ENCODE data around the gene MAP3K4. TPM values are rescaled to one million over a fixed set of nuclear protein-coding genes. Genes with fewer than 3 reads are reported as not detected.
A peak's percentile ranks its signal among the peaks of the same experiment; 100 is the strongest.

Gene MAP3K4
- total and polyA plus RNA-seq, 12 donors, result 11.9 to 37.0 (median 18.8) TPM

- intact Hi-C loops (cut with DNase I), result no loop called here
- H3K4me1 ChIP-seq (replicated peaks in 1 of 2), result no peaks in the 10 kb centered on the region
- peak overlapping the region in 1 of 5 donors; percentile 21 for H3K27ac ChIP-seq
- no peak overlapping the region for H3K4me3 ChIP-seq
- TF ChIP-seq POLR2A (IDR thresholded peaks at IDR 0.05), result no peak
- TF ChIP-seq, protein P1, sequence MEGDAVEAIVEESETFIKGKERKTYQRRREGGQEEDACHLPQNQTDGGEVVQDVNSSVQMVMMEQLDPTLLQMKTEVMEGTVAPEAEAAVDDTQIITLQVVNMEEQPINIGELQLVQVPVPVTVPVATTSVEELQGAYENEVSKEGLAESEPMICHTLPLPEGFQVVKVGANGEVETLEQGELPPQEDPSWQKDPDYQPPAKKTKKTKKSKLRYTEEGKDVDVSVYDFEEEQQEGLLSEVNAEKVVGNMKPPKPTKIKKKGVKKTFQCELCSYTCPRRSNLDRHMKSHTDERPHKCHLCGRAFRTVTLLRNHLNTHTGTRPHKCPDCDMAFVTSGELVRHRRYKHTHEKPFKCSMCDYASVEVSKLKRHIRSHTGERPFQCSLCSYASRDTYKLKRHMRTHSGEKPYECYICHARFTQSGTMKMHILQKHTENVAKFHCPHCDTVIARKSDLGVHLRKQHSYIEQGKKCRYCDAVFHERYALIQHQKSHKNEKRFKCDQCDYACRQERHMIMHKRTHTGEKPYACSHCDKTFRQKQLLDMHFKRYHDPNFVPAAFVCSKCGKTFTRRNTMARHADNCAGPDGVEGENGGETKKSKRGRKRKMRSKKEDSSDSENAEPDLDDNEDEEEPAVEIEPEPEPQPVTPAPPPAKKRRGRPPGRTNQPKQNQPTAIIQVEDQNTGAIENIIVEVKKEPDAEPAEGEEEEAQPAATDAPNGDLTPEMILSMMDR (IDR thresholded peaks at IDR 0.05), result no peak
- peak in 1 of 7 donors; percentile 15 for DNase-seq
- no peaks in the 10 kb centered on the region for H3K9me3 ChIP-seq (replicated peaks in 1 of 3)
- WGBS, 4 donors, result 94 to 97% (median 94%) methylated on average over 9 to 16 of the region's 16 CpGs
- peaks cover 0 to 3% of the 10 kb centered on the region in 2 donors for H3K36me3 ChIP-seq (replicated peaks in 1 of 2)
- no peaks in the 10 kb centered on the region for H3K27me3 ChIP-seq
Measured at GRCh38 chr6:161161889-161162624, 170.5 kb downstream of the MAP3K4 start.

DNA sequence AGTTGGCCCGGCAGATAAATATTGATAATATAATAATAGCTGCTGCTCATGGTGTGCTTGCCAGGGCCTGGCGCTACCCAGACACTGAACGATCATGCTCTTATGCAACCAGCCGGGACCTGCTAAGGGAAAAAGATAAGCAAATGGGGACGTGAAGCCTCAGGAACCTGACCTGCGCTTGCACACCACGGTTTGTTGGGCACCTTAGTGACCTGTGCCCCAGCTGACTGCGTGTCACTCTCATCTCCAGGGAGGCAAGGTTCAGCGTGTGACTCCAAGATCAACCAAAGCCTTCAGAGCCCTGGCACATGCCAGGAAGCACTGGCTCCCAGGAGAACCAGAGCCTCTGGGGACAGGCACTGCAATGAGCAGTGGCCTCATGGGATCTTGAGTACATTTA lies 171.2 kb downstream of the MAP3K4 start:
- peaks cover 0 to 3% of the 10 kb centered on the region in 2 donors for H3K36me3 ChIP-seq (replicated peaks in 1 of 2)
- no peaks in the 10 kb centered on the region for H3K27me3 ChIP-seq
- peak overlapping the region in 1 of 5 donors; percentile 21 for H3K27ac ChIP-seq
- WGBS, 4 donors, result 85 to 90% (median 89%) methylated on average over 9 of the region's 9 CpGs
- peak in 1 of 7 donors; percentile 78 for DNase-seq
- TF ChIP-seq, protein P1 (IDR thresholded peaks at IDR 0.05), result no peak
- TF ChIP-seq POLR2A (IDR thresholded peaks at IDR 0.05), result no peak
- no peaks in the 10 kb centered on the region for H3K4me1 ChIP-seq (replicated peaks in 1 of 2)
- no peak overlapping the region for H3K4me3 ChIP-seq
- intact Hi-C loops (cut with DNase I), result no loop called here
- H3K9me3 ChIP-seq (replicated peaks in 1 of 3), result no peaks in the 10 kb centered on the region

DNA sequence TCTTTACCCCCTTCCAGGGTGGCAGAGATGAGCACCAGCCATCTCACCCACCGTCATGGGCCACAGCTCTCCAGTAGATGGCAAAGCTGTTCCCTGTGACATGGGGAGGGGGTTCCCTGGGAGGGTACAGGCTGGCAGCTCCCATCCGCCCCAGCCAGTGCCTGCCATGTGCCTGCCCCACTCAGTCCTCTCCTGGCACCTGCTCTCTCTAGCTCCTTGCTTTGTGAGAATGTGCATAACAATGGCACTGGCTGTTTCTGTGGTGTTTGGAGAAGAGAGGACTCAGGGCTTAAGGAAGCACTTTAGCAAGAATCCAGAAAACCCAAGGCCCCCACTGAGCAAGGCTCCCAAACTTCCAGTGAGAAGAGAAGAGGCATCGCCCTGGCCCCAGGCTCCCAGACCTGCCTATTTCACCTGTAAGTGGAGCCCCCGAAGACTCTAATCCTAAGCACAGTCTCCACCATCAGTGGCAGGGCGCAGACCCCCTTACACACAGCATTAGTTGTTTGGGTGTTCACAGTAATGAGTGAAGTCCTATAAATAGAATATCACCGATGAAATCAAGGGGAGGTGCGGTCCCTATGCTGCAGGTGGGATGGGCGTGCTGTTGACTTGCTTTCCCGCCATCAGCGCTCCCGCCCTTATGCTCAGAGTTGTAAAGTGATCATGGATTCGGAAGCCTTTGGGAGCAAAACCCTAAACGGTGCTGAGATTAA lies 172.1 kb downstream of the MAP3K4 start:
- peaks cover 0 to 3% of the 10 kb centered on the region in 2 donors for H3K36me3 ChIP-seq (replicated peaks in 1 of 2)
- H3K27ac ChIP-seq, result no peak overlapping the region
- TF ChIP-seq, protein P1 (IDR thresholded peaks at IDR 0.05), result no peak
- TF ChIP-seq POLR2A (IDR thresholded peaks at IDR 0.05), result no peak
- WGBS, 4 donors, result 94 to 97% (median 96%) methylated on average over 13 of the region's 13 CpGs
- H3K9me3 ChIP-seq (replicated peaks in 1 of 3), result no peaks in the 10 kb centered on the region
- peak in 1 of 7 donors; percentile 41 for DNase-seq
- H3K4me1 ChIP-seq (replicated peaks in 1 of 2), result no peaks in the 10 kb centered on the region
- intact Hi-C loops (cut with DNase I), result no loop called here
- H3K4me3 ChIP-seq, result no peak overlapping the region
- no peaks in the 10 kb centered on the region for H3K27me3 ChIP-seq

DNA sequence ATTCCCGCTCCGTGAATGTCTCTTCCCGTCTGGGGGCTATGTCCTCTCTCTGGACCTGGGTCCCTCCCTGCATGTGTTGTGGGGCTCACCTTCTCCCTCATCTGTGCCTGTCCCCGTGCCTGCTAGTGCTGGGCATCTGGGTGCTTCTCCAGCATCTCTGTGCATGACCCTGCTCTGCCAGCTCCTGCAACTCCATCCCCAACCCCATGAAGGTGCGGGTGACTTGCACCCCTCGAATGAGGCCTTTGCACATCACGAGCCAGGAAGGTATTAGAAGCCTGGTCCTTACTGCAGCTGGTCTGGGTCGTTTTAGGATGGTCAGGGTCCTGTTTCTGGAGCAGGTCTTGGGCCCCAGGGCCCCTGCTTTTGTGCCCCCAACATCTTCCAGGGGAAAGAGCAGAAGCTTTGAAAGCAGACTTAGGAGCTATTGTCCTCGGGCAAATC lies 172.6 kb downstream of the MAP3K4 start:
- no peaks in the 10 kb centered on the region for H3K27me3 ChIP-seq
- TF ChIP-seq POLR2A (IDR thresholded peaks at IDR 0.05), result no peak
- TF ChIP-seq, protein P1 (IDR thresholded peaks at IDR 0.05), result no peak
- H3K4me1 ChIP-seq (replicated peaks in 1 of 2), result no peaks in the 10 kb centered on the region
- 90 to 96% (median 95%) methylated on average over 7 to 9 of the region's 9 CpGs for WGBS, 4 donors
- H3K4me3 ChIP-seq, result no peak overlapping the region
- DNase-seq, result peak in 1 of 7 donors; percentile 36
- no peaks in the 10 kb centered on the region for H3K9me3 ChIP-seq (replicated peaks in 1 of 3)
- peaks cover 0 to 3% of the 10 kb centered on the region in 2 donors for H3K36me3 ChIP-seq (replicated peaks in 1 of 2)
- intact Hi-C loops (cut with DNase I), result no loop called here
- H3K27ac ChIP-seq, result no peak overlapping the region
